Mesenchymal stem cell (in vitro differentiated cells and primary cell): ENCODE data around the gene CPNE9.

Source experiments
- DNase-seq: peaks from one replicate; pipeline ENCODE4 v3.0.0-alpha.2; 2013
- H2AFZ ChIP-seq: one replicate; pipeline ENCODE4 v1.6.1; 2013; ENCODE audit warnings: low read depth, mild to moderate bottlenecking, control low read depth, inconsistent platforms, low read length, moderate library complexity
- H2AK5ac ChIP-seq: 2 replicates; pipeline ENCODE4 v1.6.1; 2013; ENCODE audit warnings: low read length, moderate library complexity, mild to moderate bottlenecking, inconsistent platforms; ENCODE audit not compliant: severe bottlenecking
- H2BK120ac ChIP-seq: one replicate; pipeline ENCODE4 v1.6.1; 2013; ENCODE audit warnings: low read depth, mild to moderate bottlenecking, inconsistent platforms, low read length, moderate library complexity
- H2BK12ac ChIP-seq, 2 experiments: one replicate each; pipeline ENCODE4 v1.6.1; 2013; ENCODE audit warnings: inconsistent platforms in 2 of 2, low read length in 2 of 2, mild to moderate bottlenecking in 2 of 2, moderate library complexity in 2 of 2, control low read depth in 1 of 2
- H2BK15ac ChIP-seq: one replicate; pipeline ENCODE4 v1.6.1; 2013; ENCODE audit warnings: mild to moderate bottlenecking, low read depth, inconsistent platforms; ENCODE audit not compliant: poor library complexity, severe bottlenecking
- H2BK5ac ChIP-seq: 2 replicates; pipeline ENCODE4 v1.6.1; 2013; ENCODE audit warnings: low read depth, mild to moderate bottlenecking, low read length, control low read depth, inconsistent platforms; ENCODE audit not compliant: poor library complexity, severe bottlenecking
- H3K14ac ChIP-seq, 2 experiments: one replicate each; pipeline ENCODE4 v1.6.1; 2013; ENCODE audit warnings: inconsistent platforms in 2 of 2, low read length in 2 of 2, control low read depth in 1 of 2, mild to moderate bottlenecking in 1 of 2, moderate library complexity in 1 of 2
- H3K18ac ChIP-seq, 2 experiments: one replicate each; pipeline ENCODE4 v1.6.1; 2013; ENCODE audit warnings: inconsistent platforms in 2 of 2, low read length in 2 of 2, control low read depth in 1 of 2, low read depth in 1 of 2, mild to moderate bottlenecking in 1 of 2
- H3K23ac ChIP-seq, 2 experiments: one replicate each; pipeline ENCODE4 v1.6.1; 2013; ENCODE audit warnings: inconsistent platforms in 2 of 2, low read length in 2 of 2, mild to moderate bottlenecking in 2 of 2, moderate library complexity in 2 of 2, control low read depth in 1 of 2
- H3K27ac ChIP-seq: 2 replicates; pipeline ENCODE4 v1.5.1; 2013; ENCODE audit warnings: mild to moderate bottlenecking, moderate library complexity, low read length, control low read depth, inconsistent platforms; ENCODE audit not compliant: poor library complexity, severe bottlenecking
- H3K27me3 ChIP-seq, 2 experiments: 2 replicates each; pipeline versions ENCODE4 v1.6.1 to v1.7.0; 2013; ENCODE audit warnings: low read length in 2 of 2, mild to moderate bottlenecking in 2 of 2, moderate library complexity in 2 of 2, control low read depth in 1 of 2, inconsistent platforms in 1 of 2; ENCODE audit not compliant: control insufficient read depth in 1 of 2, insufficient read depth in 1 of 2
- H3K36me3 ChIP-seq, 2 experiments: 2 replicates each; pipeline versions ENCODE4 v1.6.1 to v1.7.0; 2013; ENCODE audit warnings: low read length in 2 of 2, control low read depth in 1 of 2, inconsistent platforms in 1 of 2, low read depth in 1 of 2, mild to moderate bottlenecking in 1 of 2; ENCODE audit not compliant: insufficient read depth in 2 of 2, control insufficient read depth in 1 of 2
- H3K4ac ChIP-seq, 2 experiments: one replicate each; pipeline ENCODE4 v1.6.1; 2013; ENCODE audit warnings: inconsistent platforms in 2 of 2, low read length in 2 of 2, mild to moderate bottlenecking in 2 of 2, moderate library complexity in 2 of 2, control low read depth in 1 of 2, low read depth in 1 of 2
- H3K4me1 ChIP-seq: 2 replicates; pipeline ENCODE4 v1.6.1; 2013; ENCODE audit warnings: low read depth, low read length, control low read depth; ENCODE audit not compliant: control insufficient read depth, insufficient read depth
- H3K4me2 ChIP-seq: 2 replicates; pipeline ENCODE4 v1.6.1; 2013; ENCODE audit warnings: low read length, mild to moderate bottlenecking, inconsistent platforms; ENCODE audit not compliant: poor library complexity, severe bottlenecking
- H3K4me3 ChIP-seq, 2 experiments: 2 replicates each; pipeline versions ENCODE4 v1.5.1 to v1.7.0; 2013; ENCODE audit warnings: low read length in 2 of 2, mild to moderate bottlenecking in 2 of 2, control low read depth in 1 of 2, low read depth in 1 of 2; ENCODE audit not compliant: insufficient read depth in 1 of 2
- H3K79me1 ChIP-seq: replicated peaks from 2 replicates; pipeline ENCODE4 v1.6.1; 2013; ENCODE audit warnings: mild to moderate bottlenecking, control low read depth, low read length, inconsistent platforms; ENCODE audit not compliant: poor library complexity, severe bottlenecking
- H3K9ac ChIP-seq: 2 replicates; pipeline ENCODE4 v1.7.0; 2013; ENCODE audit warnings: mild to moderate bottlenecking, low read length, moderate library complexity
- H3K9me3 ChIP-seq: 2 replicates; pipeline ENCODE4 v1.7.0; 2013; ENCODE audit warnings: mild to moderate bottlenecking, low read length; ENCODE audit not compliant: control insufficient read depth
- H4K8ac ChIP-seq: one replicate; pipeline ENCODE4 v1.6.1; 2013; ENCODE audit warnings: inconsistent platforms, mild to moderate bottlenecking, low read length, moderate library complexity
- H4K91ac ChIP-seq: one replicate; pipeline ENCODE4 v1.6.1; 2013; ENCODE audit warnings: mild to moderate bottlenecking, low read length, inconsistent platforms
- whole genome bisulfite sequencing: methylation state at CpG from one replicate; pipeline ENCODE4 v1.1.7; 2013; ENCODE audit warnings: mixed read lengths; 5-methylcytosine and 5-hydroxymethylcytosine counted together

Gene CPNE9

DNA sequence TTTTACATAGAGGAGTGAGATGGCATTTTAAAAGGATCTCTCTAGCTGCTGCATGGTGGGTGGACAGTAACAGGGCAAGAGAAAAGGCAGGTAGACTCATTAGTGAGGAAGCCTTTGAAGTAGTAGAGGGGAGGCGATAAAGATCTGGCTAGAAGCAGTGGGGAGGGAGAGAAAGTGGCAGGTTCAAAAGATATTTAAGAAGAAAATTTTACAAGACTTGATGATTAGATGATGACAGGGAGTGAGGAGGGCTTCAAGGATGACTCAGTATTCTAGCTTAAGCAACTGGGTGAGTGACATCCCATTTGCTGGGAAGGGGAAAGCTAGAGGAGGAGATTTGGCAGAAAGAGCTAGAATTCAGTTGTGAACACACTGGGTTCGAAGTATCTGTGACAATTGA lies 24.1 kb downstream of the CPNE9 start:
- H3K4me3 ChIP-seq, result no peak overlapping the region
- H3K14ac ChIP-seq, result no peak overlapping the region
- no peak overlapping the region for H3K9ac ChIP-seq
- no peak overlapping the region for H4K91ac ChIP-seq
- H3K9me3 ChIP-seq, result no peaks in the 10 kb centered on the region
- H3K79me1 ChIP-seq, result no peaks in the 10 kb centered on the region
- 88% methylated on average over 2 of the region's 2 CpGs for WGBS
- no peak overlapping the region for H2BK120ac ChIP-seq
- DNase-seq, result no peak
- H4K8ac ChIP-seq, result no peak overlapping the region
- H3K27me3 ChIP-seq, result peaks cover 2 to 35% of the 10 kb centered on the region in 2 experiments
- H2BK12ac ChIP-seq, result no peak overlapping the region
- no peak overlapping the region for H3K4ac ChIP-seq
- H3K36me3 ChIP-seq, result no peaks in the 10 kb centered on the region
- no peak overlapping the region for H3K18ac ChIP-seq
- H2AK5ac ChIP-seq, result no peak overlapping the region
- H2BK5ac ChIP-seq, result no peak overlapping the region
- no peak overlapping the region for H3K23ac ChIP-seq
- H2BK15ac ChIP-seq, result no peak overlapping the region
- peaks cover 5% of the 10 kb centered on the region for H3K4me1 ChIP-seq
- H2AFZ ChIP-seq, result no peak overlapping the region
- H3K27ac ChIP-seq, result no peak overlapping the region
- H3K4me2 ChIP-seq, result no peak overlapping the region

DNA sequence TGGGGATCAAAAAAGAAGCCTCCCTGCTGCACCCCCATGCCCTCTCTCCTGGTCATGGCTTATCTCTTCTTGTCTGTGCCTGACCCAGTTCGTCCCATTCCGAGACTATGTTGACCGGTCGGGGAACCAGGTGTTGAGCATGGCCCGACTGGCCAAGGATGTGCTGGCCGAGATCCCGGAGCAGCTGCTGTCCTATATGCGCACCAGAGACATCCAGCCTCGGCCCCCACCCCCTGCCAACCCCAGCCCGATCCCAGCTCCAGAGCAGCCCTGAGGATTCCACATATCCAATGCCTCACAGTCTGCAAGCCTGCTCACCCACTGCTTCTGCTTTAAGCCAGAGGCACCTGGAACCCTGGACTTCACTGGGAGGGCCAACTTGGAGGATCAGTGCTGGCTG lies 25.8 kb downstream of the CPNE9 start:
- no peaks in the 10 kb centered on the region for H3K9me3 ChIP-seq
- WGBS, result 93% methylated on average over 10 of the region's 10 CpGs

DNA sequence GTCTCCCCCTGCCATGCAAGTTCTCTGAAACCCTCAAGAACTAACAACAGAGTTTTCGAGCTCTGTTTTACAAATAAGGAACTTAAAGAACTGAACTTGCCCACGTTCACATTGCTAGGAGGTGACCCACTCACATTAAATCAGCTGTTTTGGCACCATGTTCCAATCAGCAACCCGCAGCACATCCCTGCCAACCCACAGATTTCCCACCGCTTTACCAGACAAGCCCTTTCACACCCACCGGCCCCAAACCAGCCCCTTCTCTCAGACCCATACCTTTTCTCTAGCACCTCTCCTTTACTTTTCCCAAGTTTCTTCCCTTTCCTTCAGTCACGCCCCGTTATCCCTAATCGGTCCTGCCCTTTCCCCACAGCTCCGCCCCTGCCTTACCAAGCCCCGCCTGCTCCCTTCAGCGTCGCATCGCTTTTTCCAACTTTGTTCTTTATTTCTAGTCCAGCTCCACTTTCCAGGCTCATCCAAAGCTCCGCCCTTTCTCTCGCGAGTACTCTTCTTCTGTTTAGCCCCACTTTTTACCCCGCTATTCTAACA lies 27.1 kb downstream of the CPNE9 start:
- Histone ChIP-seq H2BK5ac (peak overlapping the region; percentile 35), H3K18ac (peak overlapping the region in 1 of 2 experiments; percentile 18), H3K9ac (peak overlapping the region; percentile 87), H3K4me1 (peaks cover 14% of the 10 kb centered on the region), H3K9me3 (no peaks in the 10 kb centered on the region), H3K79me1 (peaks cover 2% of the 10 kb centered on the region), H4K8ac (peak overlapping the region; percentile 90), H2BK12ac (peak overlapping the region in 1 of 2 experiments; percentile 74), H2BK120ac (no peak overlapping the region), H4K91ac (no peak overlapping the region), H3K4me2 (peak overlapping the region; percentile 81), H2AK5ac (no peak overlapping the region), H2AFZ (peak overlapping the region; percentile 90), H3K23ac (no peak overlapping the region), H3K27me3 (peaks cover 0 to 20% of the 10 kb centered on the region in 2 experiments), H3K27ac (peak overlapping the region; percentile 86), H3K4me3 (peak overlapping the region; percentile 48 to 92), H3K4ac (no peak overlapping the region), H2BK15ac (no peak overlapping the region), H3K14ac (no peak overlapping the region), H3K36me3 (peaks cover 13 to 18% of the 10 kb centered on the region in 2 experiments)
- no peak for DNase-seq
- 1% methylated on average over 16 of the region's 17 CpGs for WGBS

More for the DNA sequence above, 25.8 kb downstream of the CPNE9 start:
- Histone ChIP-seq H3K4ac (no peak overlapping the region), H3K14ac (no peak overlapping the region), H3K18ac (no peak overlapping the region), H3K4me2 (no peak overlapping the region), H3K23ac (no peak overlapping the region), H3K36me3 (peaks cover 5 to 7% of the 10 kb centered on the region in 2 experiments), H2AK5ac (no peak overlapping the region), H2BK12ac (no peak overlapping the region), H4K91ac (no peak overlapping the region), H3K4me1 (peaks cover 14% of the 10 kb centered on the region), H3K4me3 (no peak overlapping the region), H2BK15ac (no peak overlapping the region), H3K27ac (no peak overlapping the region), H3K79me1 (peaks cover 2% of the 10 kb centered on the region), H3K9ac (no peak overlapping the region), H2AFZ (no peak overlapping the region), H4K8ac (no peak overlapping the region), H2BK120ac (no peak overlapping the region), H2BK5ac (no peak overlapping the region), H3K27me3 (peaks cover 0 to 23% of the 10 kb centered on the region in 2 experiments)
- DNase-seq, result no peak

DNA sequence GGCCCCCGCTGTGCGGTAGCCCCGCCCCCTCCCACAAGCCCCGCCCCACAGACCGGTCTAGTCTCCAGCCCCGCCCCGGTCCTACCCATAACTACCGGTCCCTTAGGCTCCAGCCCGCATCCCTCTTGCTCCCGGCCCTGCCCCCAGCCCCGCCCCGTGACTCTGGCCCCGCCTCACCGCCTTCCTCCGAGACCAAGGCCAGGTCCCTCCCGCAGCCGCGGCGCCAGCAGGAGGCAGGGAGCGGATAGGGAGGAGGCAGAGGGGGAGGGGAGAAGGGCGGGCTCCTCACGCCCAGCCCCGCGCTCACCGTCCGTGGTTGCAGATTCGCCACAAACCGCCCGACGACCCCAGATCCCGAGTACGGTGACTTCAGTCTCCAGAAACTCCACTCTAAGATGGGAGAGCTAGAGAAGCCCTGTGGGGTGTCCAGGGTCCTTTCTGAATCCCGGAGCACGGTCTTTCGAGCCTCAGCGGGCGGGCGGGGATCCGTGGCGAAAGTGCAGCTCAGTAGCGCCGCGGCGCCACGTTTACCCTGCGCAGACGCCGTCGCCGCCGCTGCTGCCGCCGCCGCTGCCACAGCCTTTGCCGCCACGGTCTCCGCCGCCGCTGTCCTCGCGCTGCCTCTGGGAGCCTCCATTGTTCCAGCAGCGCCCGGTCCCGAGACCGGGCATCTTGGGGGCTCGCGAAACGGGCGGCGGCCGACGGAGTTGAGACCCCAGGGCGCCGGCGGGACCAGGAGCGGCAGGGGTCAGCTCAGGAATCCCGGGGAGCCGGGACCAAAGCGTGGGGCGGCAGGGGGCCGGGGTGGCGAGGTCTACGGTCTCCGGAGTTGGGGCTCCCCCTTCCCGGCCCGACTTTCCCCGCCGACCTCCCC lies 27.8 kb downstream of the CPNE9 start, which contains the start of gene BRPF1:
BRPF1 (plus strand) TSS at position 530 of the 874 bp plus-strand sequence. CDS start 2,406 bp downstream, outside the sequence.
- Histone ChIP-seq H2BK15ac (peak within 1 kb of the TSS; percentile 60), H3K79me1 (peaks cover 5% of the 10 kb centered on the region), H4K91ac (peak within 1 kb of the TSS; percentile 74), H3K18ac (peak within 1 kb of the TSS; percentile 83 to 98), H3K36me3 (peaks cover 18 to 23% of the 10 kb centered on the region in 2 experiments), H3K9me3 (no peaks in the 10 kb centered on the region), H3K4me3 (peak within 1 kb of the TSS; percentile 88 to 92), H3K9ac (peak within 1 kb of the TSS; percentile 100), H2BK12ac (peak within 1 kb of the TSS in 1 of 2 experiments; percentile 74), H3K4me1 (peaks cover 14% of the 10 kb centered on the region), H2AK5ac (no peak within 1 kb of the TSS), H2BK120ac (peak within 1 kb of the TSS; percentile 98), H3K4ac (peak within 1 kb of the TSS; percentile 77 to 84), H4K8ac (peak within 1 kb of the TSS; percentile 90), H2AFZ (peak within 1 kb of the TSS; percentile 90), H2BK5ac (peak within 1 kb of the TSS; percentile 100), H3K23ac (no peak within 1 kb of the TSS), H3K27ac (peak within 1 kb of the TSS; percentile 99), H3K4me2 (peak within 1 kb of the TSS; percentile 81), H3K14ac (no peak within 1 kb of the TSS), H3K27me3 (peaks cover 0 to 13% of the 10 kb centered on the region in 2 experiments)
- WGBS, result under 1% methylated on average over 48 of the region's 88 CpGs
- peak; percentile 99 for DNase-seq
